ENCODE data around the gene NFXL1. TPM values are rescaled to one million over a fixed set of nuclear protein-coding genes. Genes with fewer than 3 reads are reported as not detected.
A peak's percentile ranks its signal among the peaks of the same experiment; 100 is the strongest.
"Not testable (repeated sequence)": the region's sequence is repeated elsewhere in the genome, so short reads cannot be mapped to it uniquely, and the experiment has no call there.

The NFXL1 gene
- total RNA-seq, 1 experiment from 2014 or later, result 10.7 TPM

GRCh38 chr4:47917163-47917562, 2.8 kb upstream of the NFXL1 start:
- not testable (repeated sequence) for H3K36me3 ChIP-seq (replicated peaks; ENCODE audit: control insufficient read depth, insufficient read depth, low read length); DNase-seq; H3K4me3 ChIP-seq (ENCODE audit: insufficient read depth, low read depth, low read length); H3K27me3 ChIP-seq (ENCODE audit: control insufficient read depth, insufficient read depth, low read length)

GRCh38 chr4:47915378-47915777, 995 bp upstream of the NFXL1 start:
- Histone ChIP-seq H3K36me3 (replicated peaks; ENCODE audit: control insufficient read depth, insufficient read depth, low read length) (peaks cover 2% of the 10 kb centered on the region), H3K4me3 (ENCODE audit: insufficient read depth, low read depth, low read length) (no peak overlapping the region), H3K27me3 (ENCODE audit: control insufficient read depth, insufficient read depth, low read length) (no peaks in the 10 kb centered on the region)
- no peak for DNase-seq

GRCh38 chr4:47914926-47915237, 499 bp upstream of the NFXL1 start:
- Histone ChIP-seq H3K36me3 (replicated peaks; ENCODE audit: control insufficient read depth, insufficient read depth, low read length) (peaks cover 2% of the 10 kb centered on the region), H3K27me3 (ENCODE audit: control insufficient read depth, insufficient read depth, low read length) (no peaks in the 10 kb centered on the region)
- DNase-seq, result no peak

GRCh38 chr4:47913861-47914219, 543 bp downstream of the NFXL1 start:
- H3K27me3 ChIP-seq (ENCODE audit: control insufficient read depth, insufficient read depth, low read length), result no peaks in the 10 kb centered on the region
- peak overlapping the region; percentile 83 for H3K4me3 ChIP-seq (ENCODE audit: insufficient read depth, low read depth, low read length)
- H3K36me3 ChIP-seq (replicated peaks; ENCODE audit: control insufficient read depth, insufficient read depth, low read length), result peaks cover 2% of the 10 kb centered on the region
- DNase-seq, result peak; percentile 65

More at GRCh38 chr4:47914926-47915237, 499 bp upstream of the NFXL1 start:
- peak overlapping the region; percentile 39 for H3K4me3 ChIP-seq (ENCODE audit: insufficient read depth, low read depth, low read length)

- DNase-seq, result no peak
These were observed 1.1 kb downstream of the NFXL1 start for GRCh38 chr4:47913330-47913729.

GRCh38 chr4:47907089-47907646, 7.2 kb downstream of the NFXL1 start:
- DNase-seq, result no peak
- Histone ChIP-seq H3K27me3 (ENCODE audit: control insufficient read depth, insufficient read depth, low read length) (no peaks in the 10 kb centered on the region), H3K4me3 (ENCODE audit: insufficient read depth, low read depth, low read length) (no peak overlapping the region), H3K36me3 (replicated peaks; ENCODE audit: control insufficient read depth, insufficient read depth, low read length) (peaks cover 8% of the 10 kb centered on the region)

More at GRCh38 chr4:47913330-47913729, 1.1 kb downstream of the NFXL1 start:
- H3K4me3 ChIP-seq (ENCODE audit: insufficient read depth, low read depth, low read length), result peak overlapping the region; percentile 83
- peaks cover 2% of the 10 kb centered on the region for H3K36me3 ChIP-seq (replicated peaks; ENCODE audit: control insufficient read depth, insufficient read depth, low read length)
- H3K27me3 ChIP-seq (ENCODE audit: control insufficient read depth, insufficient read depth, low read length), result no peaks in the 10 kb centered on the region

- peaks cover 28% of the 10 kb centered on the region for H3K36me3 ChIP-seq (replicated peaks; ENCODE audit: control insufficient read depth, insufficient read depth, low read length)
- no peaks in the 10 kb centered on the region for H3K27me3 ChIP-seq (ENCODE audit: control insufficient read depth, insufficient read depth, low read length)
- no peak overlapping the region for H3K4me3 ChIP-seq (ENCODE audit: insufficient read depth, low read depth, low read length)
- no peak for DNase-seq
These were observed 14.7 kb downstream of the NFXL1 start for GRCh38 chr4:47899639-47900038.

GRCh38 chr4:47891928-47892327, 22.5 kb downstream of the NFXL1 start:
- Histone ChIP-seq H3K4me3 (ENCODE audit: insufficient read depth, low read depth, low read length) (no peak overlapping the region), H3K27me3 (ENCODE audit: control insufficient read depth, insufficient read depth, low read length) (no peaks in the 10 kb centered on the region), H3K36me3 (replicated peaks; ENCODE audit: control insufficient read depth, insufficient read depth, low read length) (peaks cover 27% of the 10 kb centered on the region)
- DNase-seq, result no peak

- DNase-seq, result no peak
- Histone ChIP-seq H3K36me3 (replicated peaks; ENCODE audit: control insufficient read depth, insufficient read depth, low read length) (peaks cover 30% of the 10 kb centered on the region), H3K4me3 (ENCODE audit: insufficient read depth, low read depth, low read length) (no peak overlapping the region), H3K27me3 (ENCODE audit: control insufficient read depth, insufficient read depth, low read length) (no peaks in the 10 kb centered on the region)
These were observed 32.2 kb downstream of the NFXL1 start for GRCh38 chr4:47882228-47882627.

- Histone ChIP-seq H3K36me3 (replicated peaks; ENCODE audit: control insufficient read depth, insufficient read depth, low read length) (peaks cover 29% of the 10 kb centered on the region), H3K27me3 (ENCODE audit: control insufficient read depth, insufficient read depth, low read length) (no peaks in the 10 kb centered on the region), H3K4me3 (ENCODE audit: insufficient read depth, low read depth, low read length) (no peak overlapping the region)
- no peak for DNase-seq
These were observed 34.9 kb downstream of the NFXL1 start for GRCh38 chr4:47879458-47879857.

- DNase-seq, result no peak
- Histone ChIP-seq H3K36me3 (replicated peaks; ENCODE audit: control insufficient read depth, insufficient read depth, low read length) (peaks cover 23% of the 10 kb centered on the region), H3K27me3 (ENCODE audit: control insufficient read depth, insufficient read depth, low read length) (no peaks in the 10 kb centered on the region), H3K4me3 (ENCODE audit: insufficient read depth, low read depth, low read length) (no peak overlapping the region)
These were observed 37.4 kb downstream of the NFXL1 start for GRCh38 chr4:47876784-47877546.

GRCh38 chr4:47876310-47876709, 38.1 kb downstream of the NFXL1 start:
- no peaks in the 10 kb centered on the region for H3K27me3 ChIP-seq (ENCODE audit: control insufficient read depth, insufficient read depth, low read length)
- H3K4me3 ChIP-seq (ENCODE audit: insufficient read depth, low read depth, low read length), result no peak overlapping the region
- no peak for DNase-seq
- H3K36me3 ChIP-seq (replicated peaks; ENCODE audit: control insufficient read depth, insufficient read depth, low read length), result peaks cover 23% of the 10 kb centered on the region

- H3K27me3 ChIP-seq (ENCODE audit: control insufficient read depth, insufficient read depth, low read length), result no peaks in the 10 kb centered on the region
- no peak for DNase-seq
- peaks cover 23% of the 10 kb centered on the region for H3K36me3 ChIP-seq (replicated peaks; ENCODE audit: control insufficient read depth, insufficient read depth, low read length)
- no peak overlapping the region for H3K4me3 ChIP-seq (ENCODE audit: insufficient read depth, low read depth, low read length)
These were observed 40.4 kb downstream of the NFXL1 start for GRCh38 chr4:47873877-47874541.

- DNase-seq, result no peak
- no peak overlapping the region for H3K4me3 ChIP-seq (ENCODE audit: insufficient read depth, low read depth, low read length)
- H3K27me3 ChIP-seq (ENCODE audit: control insufficient read depth, insufficient read depth, low read length), result no peaks in the 10 kb centered on the region
- no peaks in the 10 kb centered on the region for H3K36me3 ChIP-seq (replicated peaks; ENCODE audit: control insufficient read depth, insufficient read depth, low read length)
These were observed 50.9 kb downstream of the NFXL1 start for GRCh38 chr4:47863486-47863885.

GRCh38 chr4:47862297-47862696, 52.1 kb downstream of the NFXL1 start:
- Histone ChIP-seq H3K36me3 (replicated peaks; ENCODE audit: control insufficient read depth, insufficient read depth, low read length) (no peaks in the 10 kb centered on the region), H3K27me3 (ENCODE audit: control insufficient read depth, insufficient read depth, low read length) (no peaks in the 10 kb centered on the region), H3K4me3 (ENCODE audit: insufficient read depth, low read depth, low read length) (no peak overlapping the region)
- DNase-seq, result no peak
